ENCODE data around the gene OLFM2. TPM values are rescaled to one million over a fixed set of nuclear protein-coding genes. Genes with fewer than 3 reads are reported as not detected.

OLFM2 gene
- total RNA-seq (1 to 10 TPM in 8 of 10 donors, under 1 TPM in 2; 0.30 to 4.1 (median 1.4) TPM), polyA plus RNA-seq (1 to 10 TPM; 2.3 to 8.0 TPM)
- long read RNA-seq, donor 1, partial matches to known transcripts = 0 of 2 reads
- long read RNA-seq, donor 1, other reads (novel, unspliced or antisense) = 1 of 2 reads
- long read RNA-seq, donor 2, partial matches to known transcripts = 0 of 3 reads
- long read RNA-seq, donor 2, other reads (novel, unspliced or antisense) = 2 of 3 reads
- long read RNA-seq, donor 3 = 0 reads

GRCh38 chr19:9936326-9937000, at the start of gene OLFM2:
OLFM2 (minus strand) TSS chr19:9936515; CDS start chr19:9936366, 149 bp downstream.
- Histone ChIP-seq H3K9me3 (peaks cover 0 to 10% (median 0%) of the 10 kb centered on the region in 11 donors), H3K4me3 (peak within 1 kb of the TSS; percentile 7 to 42 (median 27)), H3K27me3 (peaks cover 0 to 76% (median 63%) of the 10 kb centered on the region in 7 donors), H3K4me1 (peaks cover 4 to 32% (median 12%) of the 10 kb centered on the region in 9 donors), H3K27ac (no peak within 1 kb of the TSS), H3K36me3 (no peaks in the 10 kb centered on the region)
- WGBS, 2 donors = 1% methylated on average over 16 to 61 of the region's 62 CpGs
- intact Hi-C loops (cut with DNase I) = loop anchor here in 3 of 10 donors (10.0 kb wide), 3 partner anchors 178 to 458 kb away; partner anchors contain the start of genes EIF3G (in 1 of the 3), MRPL4 (in 1 of the 3) and P2RY11 (in 1 of the 3)
- no peak for TF ChIP-seq CTCF (IDR thresholded peaks at IDR 0.05)
- ATAC-seq (no peak), DNase-seq (peak in 1 of 2 donors; percentile 42)

- no peak overlapping the region for H3K4me3 ChIP-seq
- 72 to 78% methylated on average over 8 of the region's 8 CpGs for WGBS, 2 donors
- H3K4me1 ChIP-seq = peaks cover 0 to 5% (median 0%) of the 10 kb centered on the region in 9 donors
- ATAC-seq (no peak), DNase-seq (no peak)
- peaks cover 0 to 17% (median 4%) of the 10 kb centered on the region in 7 donors for H3K27me3 ChIP-seq
- no peak overlapping the region for H3K27ac ChIP-seq
- no peak for TF ChIP-seq CTCF (IDR thresholded peaks at IDR 0.05)
- intact Hi-C loops (cut with DNase I) = no loop called here
- H3K36me3 ChIP-seq = peaks cover 0 to 77% (median 0%) of the 10 kb centered on the region in 9 donors
- no peaks in the 10 kb centered on the region for H3K9me3 ChIP-seq
Observed at GRCh38 chr19:9981406-9982260, 45.3 kb upstream of the OLFM2 start.

GRCh38 chr19:9972103-9972502, 35.8 kb upstream of the OLFM2 start:
- H3K27ac ChIP-seq = no peak overlapping the region
- no peaks in the 10 kb centered on the region for H3K4me1 ChIP-seq
- no peaks in the 10 kb centered on the region for H3K9me3 ChIP-seq
- H3K4me3 ChIP-seq = no peak overlapping the region
- WGBS, 2 donors = 86 to 87% methylated on average over 6 of the region's 6 CpGs
- no peak for ATAC-seq
- TF ChIP-seq CTCF (IDR thresholded peaks at IDR 0.05) = no peak
- peaks cover 0 to 80% (median 3%) of the 10 kb centered on the region in 9 donors for H3K36me3 ChIP-seq
- DNase-seq = no peak
- H3K27me3 ChIP-seq = peaks cover 0 to 22% (median 13%) of the 10 kb centered on the region in 7 donors
- intact Hi-C loops (cut with DNase I) = no loop called here
